ENCODE measurements around the gene RELB. TPM values are rescaled to one million over a fixed set of nuclear protein-coding genes. Genes with fewer than 3 reads are reported as not detected.

The RELB gene
- total and polyA plus RNA-seq, 9 of the 15 experiments (the other 6 are each of a cell fraction or from before 2014, with no cell fraction given): 0.15 to 1.1 (median 0.28) TPM; not detected in 2

- TF ChIP-seq YY1 (IDR thresholded peaks at IDR 0.05; ENCODE audit: borderline replicate concordance in 1 of 3, control insufficient read depth in 1 of 3, extremely low read depth in 1 of 3, insufficient read depth in 3 of 3, insufficient read length in 1 of 3, insufficient replicate concordance in 2 of 3, low read depth in 1 of 3, low read length in 2 of 3): peak in 2 of 3 experiments; percentile 27 to 32
- TF ChIP-seq TRIM25 (IDR thresholded peaks at IDR 0.05; ENCODE audit: borderline replicate concordance): 0 out of 2 replicates have a peak, but pooled peaks have one; percentile 38
- TF ChIP-seq MIER1 (IDR thresholded peaks at IDR 0.05; ENCODE audit: low read depth): 0 out of 2 replicates have a peak, but pooled peaks have one; percentile 53
- no peak for TF ChIP-seq CHD2 (IDR thresholded peaks at IDR 0.05; ENCODE audit: low read depth, low read length)
- no peak for TF ChIP-seq ZNF778 (CRISPR knock-in tag; IDR thresholded peaks at IDR 0.05)
- TF ChIP-seq ZNF740 (CRISPR knock-in tag; IDR thresholded peaks at IDR 0.05): peak; percentile 95
- TF ChIP-seq ZNF740 (tag; IDR thresholded peaks at IDR 0.05): peak in 1 of 2 experiments; percentile 94; a peak in 2 of 4 replicates
- TF ChIP-seq RBM14 (IDR thresholded peaks at IDR 0.05; ENCODE audit: borderline replicate concordance, insufficient read depth, low read depth, low read length): 0 out of 2 replicates have a peak, but pooled peaks have one; percentile 35
- TF ChIP-seq RBM22 (IDR thresholded peaks at IDR 0.05; ENCODE audit: low read depth, low read length, poor library complexity, severe bottlenecking): peak; percentile 1
- peak; percentile 83 for TF ChIP-seq TFAP4 (CRISPR knock-in tag; IDR thresholded peaks at IDR 0.05; ENCODE audit: borderline replicate concordance)
- TF ChIP-seq TGIF2 (CRISPR knock-in tag; IDR thresholded peaks at IDR 0.05): 0 out of 2 replicates have a peak, but pooled peaks have one; percentile 67
- TF ChIP-seq ARID4B (CRISPR knock-in tag; IDR thresholded peaks at IDR 0.05): peak; percentile 39; the same call in 1 of the 2 replicates
- TF ChIP-seq LARP7 (IDR thresholded peaks at IDR 0.05): no peak
- peak; percentile 99 for TF ChIP-seq VEZF1 (CRISPR knock-in tag; IDR thresholded peaks at IDR 0.05)
- peak; percentile 73 for TF ChIP-seq ZFP36 (IDR thresholded peaks at IDR 0.05; ENCODE audit: low read depth, low read length, partially characterized antibody)
Observed at GRCh38 chr19:45075301-45076028, 74.2 kb downstream of the RELB start (continued).

Data from K562 (cell line).